ENCODE measurements around the gene CAMK4.

DNA sequence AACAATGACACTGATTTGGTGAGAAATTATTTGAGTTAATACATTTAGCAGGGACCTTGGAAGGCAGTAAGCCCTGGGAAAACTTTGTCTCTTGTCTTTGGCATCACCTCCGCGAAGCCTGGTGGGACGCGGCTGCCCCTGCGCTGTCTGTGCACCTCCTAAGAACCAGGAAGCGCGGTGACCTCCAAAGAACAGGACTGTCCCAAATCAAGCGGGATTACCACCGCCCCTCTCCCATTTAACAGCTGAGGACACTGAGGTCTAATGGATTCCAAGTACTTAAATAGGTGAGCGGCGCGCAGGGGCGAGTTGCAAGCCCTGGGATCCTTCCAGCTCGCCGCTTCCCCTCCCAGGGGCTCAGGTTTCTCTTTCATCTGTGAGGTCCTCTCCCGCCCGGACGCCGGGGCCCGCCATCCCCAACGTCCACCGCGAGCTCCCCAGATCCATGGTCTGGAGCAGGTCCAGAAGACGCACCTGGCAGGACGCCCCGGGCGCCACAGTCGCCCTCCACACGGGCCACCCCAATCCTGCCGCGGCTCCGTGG lies 287.7 kb downstream of the CAMK4 start:
- TF ChIP-seq POLR2A (IDR thresholded peaks at IDR 0.05; ENCODE audit: low read depth) (no peak), POLR2AphosphoS5 (IDR thresholded peaks at IDR 0.05) (no peak), EP300 (IDR thresholded peaks at IDR 0.05) (no peak)
- TF ChIP-seq, protein P1, sequence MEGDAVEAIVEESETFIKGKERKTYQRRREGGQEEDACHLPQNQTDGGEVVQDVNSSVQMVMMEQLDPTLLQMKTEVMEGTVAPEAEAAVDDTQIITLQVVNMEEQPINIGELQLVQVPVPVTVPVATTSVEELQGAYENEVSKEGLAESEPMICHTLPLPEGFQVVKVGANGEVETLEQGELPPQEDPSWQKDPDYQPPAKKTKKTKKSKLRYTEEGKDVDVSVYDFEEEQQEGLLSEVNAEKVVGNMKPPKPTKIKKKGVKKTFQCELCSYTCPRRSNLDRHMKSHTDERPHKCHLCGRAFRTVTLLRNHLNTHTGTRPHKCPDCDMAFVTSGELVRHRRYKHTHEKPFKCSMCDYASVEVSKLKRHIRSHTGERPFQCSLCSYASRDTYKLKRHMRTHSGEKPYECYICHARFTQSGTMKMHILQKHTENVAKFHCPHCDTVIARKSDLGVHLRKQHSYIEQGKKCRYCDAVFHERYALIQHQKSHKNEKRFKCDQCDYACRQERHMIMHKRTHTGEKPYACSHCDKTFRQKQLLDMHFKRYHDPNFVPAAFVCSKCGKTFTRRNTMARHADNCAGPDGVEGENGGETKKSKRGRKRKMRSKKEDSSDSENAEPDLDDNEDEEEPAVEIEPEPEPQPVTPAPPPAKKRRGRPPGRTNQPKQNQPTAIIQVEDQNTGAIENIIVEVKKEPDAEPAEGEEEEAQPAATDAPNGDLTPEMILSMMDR (IDR thresholded peaks at IDR 0.05) = no peak
